IgD-negative memory B cell (primary cell): ENCODE results near the gene PAQR9. TPM values are rescaled to one million over a fixed set of nuclear protein-coding genes. Genes with fewer than 3 reads are reported as not detected.

Experiments
- H3K27ac Mint-ChIP-seq, 3 donors: one replicate each; pipeline ENCODE4 v1.8.0; 2020 to 2022; ENCODE audit warnings: mild to moderate bottlenecking in 3 of 3, mixed read lengths in 3 of 3, moderate library complexity in 1 of 3
- H3K27me3 Mint-ChIP-seq: one replicate; pipeline ENCODE4 v1.8.0; 2021; ENCODE audit warnings: mixed read lengths
- H3K36me3 Mint-ChIP-seq: one replicate; pipeline ENCODE4 v1.8.0; 2020; ENCODE audit warnings: mild to moderate bottlenecking, mixed read lengths
- H3K4me1 Mint-ChIP-seq, 3 donors: one replicate each; pipeline ENCODE4 v1.8.0; 2020 to 2022; ENCODE audit warnings: mixed read lengths in 3 of 3, mild to moderate bottlenecking in 1 of 3
- H3K4me3 Mint-ChIP-seq, 4 donors: one replicate each; pipeline ENCODE4 v1.8.0; 2020 to 2022; ENCODE audit warnings: mild to moderate bottlenecking in 4 of 4, mixed read lengths in 4 of 4, moderate library complexity in 3 of 4
- H3K9me3 Mint-ChIP-seq, 3 donors: one replicate each; pipeline ENCODE4 v1.8.0; 2020 to 2021; ENCODE audit warnings: mixed read lengths in 3 of 3, mild to moderate bottlenecking in 1 of 3
- polyA plus RNA-seq: library from polyadenylated mRNA; unstranded; fragments of 300-500 nt; fragmentation: Illumina TruSeq; gene quantifications from one replicate; pipeline ENCODE4 v1.2.3, GENCODE V29; 2021

The PAQR9 gene
- polyA plus RNA-seq, result not detected

GRCh38 chr3:142963516-142964448 lies at the start of gene PAQR9:
Gene PAQR9 (minus strand): TSS chr3:142963674. CDS start chr3:142963336, 338 bp downstream.
- Mint-ChIP-seq H3K36me3 (peaks cover 2% of the 10 kb centered on the region), H3K4me1 (peaks cover 4 to 9% (median 9%) of the 10 kb centered on the region in 3 donors), H3K4me3 (peak within 1 kb of the TSS; percentile 66 to 92 (median 82)), H3K27me3 (peaks cover 37% of the 10 kb centered on the region), H3K9me3 (peaks cover 0 to 3% (median 0%) of the 10 kb centered on the region in 3 donors), H3K27ac (peak within 1 kb of the TSS in 2 of 3 donors; percentile 23 to 77)

- Mint-ChIP-seq H3K27ac (no peak overlapping the region), H3K4me1 (peaks cover 31 to 48% (median 34%) of the 10 kb centered on the region in 3 donors), H3K27me3 (no peaks in the 10 kb centered on the region), H3K9me3 (no peaks in the 10 kb centered on the region), H3K4me3 (no peak overlapping the region), H3K36me3 (peaks cover 2% of the 10 kb centered on the region)
Observed at GRCh38 chr3:143011705-143012104, 48.2 kb upstream of the PAQR9 start.

- no peaks in the 10 kb centered on the region for H3K9me3 Mint-ChIP-seq
- no peak overlapping the region for H3K4me3 Mint-ChIP-seq
- H3K27me3 Mint-ChIP-seq, result no peaks in the 10 kb centered on the region
- H3K4me1 Mint-ChIP-seq, result peaks cover 38 to 60% (median 40%) of the 10 kb centered on the region in 3 donors
- H3K36me3 Mint-ChIP-seq, result no peaks in the 10 kb centered on the region
- no peak overlapping the region for H3K27ac Mint-ChIP-seq
Observed at GRCh38 chr3:143010024-143010423, 46.5 kb upstream of the PAQR9 start.

GRCh38 chr3:143004823-143005222 lies 41.3 kb upstream of the PAQR9 start:
- Mint-ChIP-seq H3K36me3 (no peaks in the 10 kb centered on the region), H3K9me3 (no peaks in the 10 kb centered on the region), H3K4me1 (peaks cover 35 to 61% (median 45%) of the 10 kb centered on the region in 3 donors), H3K27me3 (no peaks in the 10 kb centered on the region), H3K27ac (peak overlapping the region in 1 of 3 donors; percentile 11), H3K4me3 (peak overlapping the region in 1 of 4 donors; percentile 42)

DNA sequence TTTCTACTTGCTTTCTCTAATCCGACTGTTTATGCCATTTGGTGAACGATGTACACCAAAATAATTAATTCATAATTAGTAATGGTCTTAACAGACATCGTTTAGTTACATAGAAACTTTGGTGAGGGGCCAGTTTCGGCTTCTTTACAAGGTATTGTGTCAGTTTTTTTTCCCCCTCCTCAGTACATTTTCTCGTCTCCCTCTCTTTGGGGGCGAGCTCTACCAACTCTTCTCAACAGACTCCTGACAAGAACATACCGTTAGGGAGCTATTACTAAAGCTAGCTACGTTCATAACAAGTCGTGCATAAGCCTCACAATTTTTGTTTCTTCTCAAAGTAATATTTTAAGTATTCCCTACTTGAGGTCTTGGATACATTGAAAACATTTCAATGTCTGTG lies 39.3 kb upstream of the PAQR9 start:
- Mint-ChIP-seq H3K27me3 (no peaks in the 10 kb centered on the region), H3K27ac (peak overlapping the region in 2 of 3 donors; percentile 90 to 100), H3K36me3 (no peaks in the 10 kb centered on the region), H3K4me1 (peaks cover 26 to 48% (median 34%) of the 10 kb centered on the region in 3 donors), H3K4me3 (peak overlapping the region; percentile 93 to 99 (median 98)), H3K9me3 (no peaks in the 10 kb centered on the region)

GRCh38 chr3:143002083-143002712 lies 38.7 kb upstream of the PAQR9 start:
- peaks cover 24 to 45% (median 31%) of the 10 kb centered on the region in 3 donors for H3K4me1 Mint-ChIP-seq
- H3K27ac Mint-ChIP-seq, result peak overlapping the region; percentile 90 to 100 (median 99)
- H3K27me3 Mint-ChIP-seq, result peaks cover 2% of the 10 kb centered on the region
- no peaks in the 10 kb centered on the region for H3K9me3 Mint-ChIP-seq
- H3K4me3 Mint-ChIP-seq, result peak overlapping the region; percentile 93 to 99 (median 98)
- H3K36me3 Mint-ChIP-seq, result no peaks in the 10 kb centered on the region

GRCh38 chr3:143001369-143002082 lies 38.1 kb upstream of the PAQR9 start, which contains the start of gene U2SURP:
Gene U2SURP (plus strand): TSS chr3:143001570. CDS start chr3:143001629, 59 bp downstream.
- no peaks in the 10 kb centered on the region for H3K36me3 Mint-ChIP-seq
- H3K4me3 Mint-ChIP-seq, result peak within 1 kb of the TSS; percentile 93 to 99 (median 98)
- H3K27me3 Mint-ChIP-seq, result peaks cover 2% of the 10 kb centered on the region
- H3K9me3 Mint-ChIP-seq, result no peaks in the 10 kb centered on the region
- peak within 1 kb of the TSS; percentile 90 to 100 (median 99) for H3K27ac Mint-ChIP-seq
- peaks cover 22 to 39% (median 24%) of the 10 kb centered on the region in 3 donors for H3K4me1 Mint-ChIP-seq

GRCh38 chr3:143001034-143001368 lies 37.5 kb upstream of the PAQR9 start:
- Mint-ChIP-seq H3K27ac (peak overlapping the region; percentile 90 to 100 (median 99)), H3K27me3 (peaks cover 2% of the 10 kb centered on the region)

DNA sequence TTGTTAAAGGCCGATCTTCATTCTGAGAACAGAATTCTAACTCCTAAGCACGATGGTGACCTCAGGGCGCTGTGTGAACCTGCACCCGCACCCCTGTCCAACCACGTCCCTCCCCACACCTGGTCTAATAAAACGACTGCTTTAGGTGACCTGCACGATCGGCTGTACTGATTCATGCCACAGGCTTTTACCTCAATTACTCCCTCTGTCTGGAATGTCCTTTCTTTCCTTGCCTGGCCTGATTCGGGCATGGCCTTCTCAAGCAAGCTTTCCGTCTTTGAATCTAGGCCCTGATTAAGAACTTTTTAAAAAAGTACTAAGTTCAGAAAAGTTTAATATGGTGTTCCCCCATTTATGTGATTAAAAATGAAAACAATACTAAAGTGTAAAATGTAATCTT lies 37.1 kb upstream of the PAQR9 start:
- peaks cover 16 to 29% (median 20%) of the 10 kb centered on the region in 3 donors for H3K4me1 Mint-ChIP-seq
- no peaks in the 10 kb centered on the region for H3K36me3 Mint-ChIP-seq

More at GRCh38 chr3:143001034-143001368, 37.5 kb upstream of the PAQR9 start:
- Mint-ChIP-seq H3K4me1 (peaks cover 19 to 34% (median 20%) of the 10 kb centered on the region in 3 donors), H3K36me3 (no peaks in the 10 kb centered on the region), H3K9me3 (no peaks in the 10 kb centered on the region), H3K4me3 (peak overlapping the region; percentile 93 to 99 (median 98))

DNA sequence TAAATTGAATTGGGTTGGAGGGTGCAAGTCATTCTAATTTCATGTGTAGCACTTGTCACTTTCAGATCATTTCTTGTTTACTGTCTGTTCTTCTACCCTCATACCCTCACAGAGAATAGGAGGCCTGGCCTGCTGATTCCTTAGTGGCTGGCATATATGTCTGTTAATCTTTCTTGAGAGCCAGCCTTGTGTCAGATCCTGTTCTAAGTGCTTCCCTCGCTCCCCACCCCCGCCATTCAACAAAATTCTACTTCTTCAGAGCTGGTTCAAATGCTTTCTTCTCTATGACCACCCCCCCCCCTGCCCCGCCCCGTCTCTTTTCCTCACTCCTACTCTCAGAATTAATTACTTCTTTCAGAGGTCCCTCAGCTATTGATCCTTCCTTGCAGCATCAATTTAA lies 36.4 kb upstream of the PAQR9 start:
- no peaks in the 10 kb centered on the region for H3K9me3 Mint-ChIP-seq
- H3K27me3 Mint-ChIP-seq, result peaks cover 2% of the 10 kb centered on the region
- H3K4me1 Mint-ChIP-seq, result peaks cover 15 to 28% (median 20%) of the 10 kb centered on the region in 3 donors
- no peak overlapping the region for H3K27ac Mint-ChIP-seq
- H3K4me3 Mint-ChIP-seq, result peak overlapping the region in 3 of 4 donors; percentile 21 to 99 (median 93)
- no peaks in the 10 kb centered on the region for H3K36me3 Mint-ChIP-seq

More for the DNA sequence above, 37.1 kb upstream of the PAQR9 start:
- H3K27me3 Mint-ChIP-seq, result peaks cover 2% of the 10 kb centered on the region
- peak overlapping the region; percentile 93 to 99 (median 98) for H3K4me3 Mint-ChIP-seq
- peak overlapping the region; percentile 90 to 100 (median 99) for H3K27ac Mint-ChIP-seq
- H3K9me3 Mint-ChIP-seq, result no peaks in the 10 kb centered on the region

GRCh38 chr3:142998439-142998838 lies 35.0 kb upstream of the PAQR9 start:
- peak overlapping the region in 1 of 4 donors; percentile 31 for H3K4me3 Mint-ChIP-seq

DNA sequence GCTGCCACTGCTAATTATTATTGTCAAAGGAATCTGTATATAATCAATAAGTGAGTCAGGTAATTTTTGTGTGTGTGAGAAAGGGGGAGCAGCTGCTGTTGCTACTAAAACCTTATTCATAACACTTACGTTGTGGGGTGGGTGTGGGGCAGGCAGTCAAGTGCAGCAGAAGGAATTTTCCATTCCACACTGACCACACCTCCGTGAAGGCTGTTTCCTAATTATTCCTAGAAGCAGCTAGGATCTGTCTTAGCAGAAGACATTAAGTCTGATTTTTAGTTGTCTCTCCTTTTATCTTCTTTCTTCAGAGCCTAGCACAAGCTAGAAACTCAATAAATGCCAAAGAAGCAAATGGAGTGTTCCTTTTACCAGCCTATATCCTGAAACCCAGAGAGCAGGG lies 33.9 kb upstream of the PAQR9 start:
- no peaks in the 10 kb centered on the region for H3K9me3 Mint-ChIP-seq
- peaks cover 14 to 21% (median 18%) of the 10 kb centered on the region in 3 donors for H3K4me1 Mint-ChIP-seq
- H3K36me3 Mint-ChIP-seq, result no peaks in the 10 kb centered on the region
- H3K27ac Mint-ChIP-seq, result no peak overlapping the region
- H3K4me3 Mint-ChIP-seq, result no peak overlapping the region
- peaks cover 2% of the 10 kb centered on the region for H3K27me3 Mint-ChIP-seq

More at GRCh38 chr3:142998439-142998838, 35.0 kb upstream of the PAQR9 start:
- Mint-ChIP-seq H3K4me1 (peaks cover 21 to 29% (median 26%) of the 10 kb centered on the region in 3 donors), H3K9me3 (no peaks in the 10 kb centered on the region), H3K27me3 (peaks cover 2% of the 10 kb centered on the region), H3K36me3 (no peaks in the 10 kb centered on the region), H3K27ac (peak overlapping the region in 1 of 3 donors; percentile 16)

GRCh38 chr3:142993958-142994442 lies 30.5 kb upstream of the PAQR9 start:
- Mint-ChIP-seq H3K4me3 (peak overlapping the region in 1 of 4 donors; percentile 9), H3K9me3 (no peaks in the 10 kb centered on the region), H3K27me3 (peaks cover 2% of the 10 kb centered on the region), H3K4me1 (peaks cover 6 to 9% (median 8%) of the 10 kb centered on the region in 3 donors), H3K36me3 (no peaks in the 10 kb centered on the region), H3K27ac (no peak overlapping the region)

- Mint-ChIP-seq H3K4me1 (peaks cover 6 to 9% (median 8%) of the 10 kb centered on the region in 3 donors), H3K9me3 (no peaks in the 10 kb centered on the region), H3K36me3 (no peaks in the 10 kb centered on the region), H3K27ac (no peak overlapping the region), H3K4me3 (no peak overlapping the region), H3K27me3 (no peaks in the 10 kb centered on the region)
Observed at GRCh38 chr3:142992323-142992722, 28.8 kb upstream of the PAQR9 start.
